HepG2 (cell line): Measurements from ENCODE around the gene CCDC86. TPM values are rescaled to one million over a fixed set of nuclear protein-coding genes. Genes with fewer than 3 reads are reported as not detected.

Experiments used
- DPF2 ChIP-seq: sonication (generic); formaldehyde crosslinking; IDR thresholded peaks from 2 replicates; pipeline ENCODE4 v1.4.0; 2020; ENCODE audit warnings: mild to moderate bottlenecking, low read depth, missing genetic modification reagents, borderline replicate concordance
- MED1 ChIP-seq: sonication (generic); formaldehyde crosslinking; IDR thresholded peaks from 2 replicates; pipeline ENCODE4 v1.4.0; 2020; ENCODE audit warnings: missing genetic modification reagents
- MEIS2 ChIP-seq: sonication (generic); formaldehyde crosslinking; IDR thresholded peaks from 2 replicates; pipeline ENCODE4 v1.9.0; 2021; ENCODE audit warnings: mild to moderate bottlenecking, missing genetic modification reagents
- ONECUT2 ChIP-seq: sonication (generic); formaldehyde crosslinking; IDR thresholded peaks from 2 replicates; pipeline ENCODE4 v1.4.0; 2020; ENCODE audit warnings: missing genetic modification reagents
- RFXAP ChIP-seq: sonication (generic); formaldehyde crosslinking; IDR thresholded peaks from 2 replicates; pipeline ENCODE4 v1.4.0; 2020; ENCODE audit warnings: missing genetic modification reagents, borderline replicate concordance
- SPEN ChIP-seq: sonication (generic); formaldehyde crosslinking; IDR thresholded peaks from 2 replicates; pipeline ENCODE4 v1.5.1; 2020; ENCODE audit warnings: low read depth, mild to moderate bottlenecking, missing genetic modification reagents
- TRIM24 ChIP-seq: sonication (generic); formaldehyde crosslinking; IDR thresholded peaks from 2 replicates; pipeline ENCODE4 v1.8.0; 2022; ENCODE audit warnings: mild to moderate bottlenecking, missing genetic modification reagents
- ZMYM2 ChIP-seq: sonication (generic); formaldehyde crosslinking; IDR thresholded peaks from 2 replicates; pipeline ENCODE4 v1.8.0; 2022; ENCODE audit warnings: mild to moderate bottlenecking, missing genetic modification reagents
- ZNF10 ChIP-seq: sonication (generic); formaldehyde crosslinking; IDR thresholded peaks from 2 replicates; pipeline ENCODE4 v1.4.0; 2020; ENCODE audit warnings: mild to moderate bottlenecking, low read depth, missing genetic modification reagents, borderline replicate concordance
- polyA plus RNA-seq, 8 experiments: library from polyadenylated mRNA; depleted of rRNA in 3 of 8; stranded (reverse) in 7 of 8; unstranded in 1 of 8; fragments of >200 nt; fragmentation: Illumina TruSeq in 4 of 8; extraction: Trizol in 4 of 8; gene quantifications; 2 replicates each; pipeline versions ENCODE4 v1.2.1 to v1.2.3, GENCODE V29; 2011 to 2016; ENCODE audit warnings: low read depth in 4 of 8, missing spikeins in 1 of 8, mixed read lengths in 1 of 8; ENCODE audit not compliant: insufficient read depth in 1 of 8
- total RNA-seq, 5 experiments: library from RNA; depleted of rRNA; stranded (reverse); fragments of >200 nt; fragmentation: Illumina TruSeq; extraction: Trizol; gene quantifications; 2 replicates each; pipeline ENCODE4 v1.2.3, GENCODE V29; 2016; ENCODE audit warnings: low read depth in 1 of 5
- TF ChIP-seq, protein P1 (sequence below): sonication (generic); formaldehyde crosslinking; IDR thresholded peaks from 2 replicates; pipeline ENCODE4 v1.4.0; 2020; ENCODE audit warnings: missing genetic modification reagents, borderline replicate concordance
- TF ChIP-seq, protein P2 (sequence below): IDR thresholded peaks from 2 replicates; pipeline ENCODE4 v1.6.1; 2016
- TF ChIP-seq, protein P3 (sequence below): sonication (generic); formaldehyde crosslinking; IDR thresholded peaks from 2 replicates; pipeline ENCODE4 v1.4.0; 2020; ENCODE audit warnings: missing genetic modification reagents
- TF ChIP-seq, protein P4 (sequence below): sonication (generic); formaldehyde crosslinking; IDR thresholded peaks from 2 replicates; pipeline ENCODE4 v1.5.0; 2020; ENCODE audit warnings: mild to moderate bottlenecking, missing genetic modification reagents
- TF ChIP-seq, protein P5 (sequence below): sonication (generic); formaldehyde crosslinking; IDR thresholded peaks from 2 replicates; pipeline ENCODE4 v1.8.1; 2023; ENCODE audit warnings: mild to moderate bottlenecking, inconsistent platforms, moderate library complexity, missing genetic modification reagents, borderline replicate concordance

Gene CCDC86
- total and polyA plus RNA-seq, 2 of the 13 experiments (the other 11 are each of a cell fraction or from before 2014, with no cell fraction given) = 33.8 to 37.6 TPM

DNA sequence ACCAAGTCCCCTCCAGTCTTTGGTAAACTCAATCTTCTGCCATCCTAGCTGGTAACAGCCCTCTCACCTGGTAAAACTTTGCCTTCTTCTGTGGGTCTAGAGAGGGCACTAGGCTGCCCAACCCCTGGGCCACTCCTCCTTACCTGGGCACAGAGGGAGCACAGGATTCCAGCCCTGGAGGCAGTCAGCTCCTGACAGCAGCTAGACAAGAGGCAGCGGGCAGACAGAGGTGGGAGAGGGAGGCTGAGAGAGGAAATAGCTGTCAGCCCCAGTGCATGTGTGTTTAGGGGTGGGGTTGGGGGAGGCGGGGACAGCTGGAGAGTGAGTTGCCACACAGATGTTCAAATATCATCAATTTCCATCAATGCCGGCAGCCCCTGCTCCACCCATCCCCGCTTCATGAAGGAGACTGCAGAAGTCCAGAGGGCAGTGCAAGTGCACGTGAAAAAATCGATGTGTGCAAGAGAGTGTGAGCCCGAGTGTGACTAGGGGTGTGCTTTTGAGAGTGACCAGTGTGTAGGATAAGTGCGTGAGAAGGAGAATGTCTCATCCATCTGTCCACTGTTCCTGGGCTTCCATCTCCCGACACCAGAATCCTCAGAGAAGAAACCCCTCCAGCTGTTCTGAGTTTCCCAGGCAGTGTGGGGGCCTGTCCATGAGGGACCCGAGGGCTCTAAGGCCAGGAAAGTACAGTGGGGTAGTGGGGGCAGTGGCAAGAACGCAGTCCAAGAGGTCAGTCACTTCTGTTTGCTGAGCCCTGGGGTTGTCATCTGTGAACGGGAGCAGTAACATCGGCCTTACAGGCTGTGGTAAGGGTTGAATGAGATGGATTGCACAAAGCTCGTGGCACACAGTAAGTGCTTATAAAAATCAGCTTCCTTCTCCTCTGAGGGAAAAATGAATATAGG is 14.1 kb downstream of the CCDC86 start, which contains the start of gene PTGDR2 (continued):
- TF ChIP-seq SPEN (CRISPR knock-in tag) (0 out of 2 replicates have a peak, but pooled peaks have one; percentile 18), ONECUT2 (CRISPR knock-in tag) (peak; percentile 94), DPF2 (peak; percentile 0; the same call in 1 of the 2 replicates), TRIM24 (CRISPR knock-in tag) (peak; percentile 58; the same call in 1 of the 2 replicates), MED1 (CRISPR knock-in tag) (peak; percentile 19; the same call in 1 of the 2 replicates), RFXAP (CRISPR knock-in tag) (peak; percentile 55; the same call in 1 of the 2 replicates), ZMYM2 (CRISPR knock-in tag) (0 out of 2 replicates have a peak, but pooled peaks have one; percentile 60), ZNF10 (CRISPR knock-in tag) (no peak), MEIS2 (CRISPR knock-in tag) (peak; percentile 46; the same call in 1 of the 2 replicates)
- TF ChIP-seq, protein P1, sequence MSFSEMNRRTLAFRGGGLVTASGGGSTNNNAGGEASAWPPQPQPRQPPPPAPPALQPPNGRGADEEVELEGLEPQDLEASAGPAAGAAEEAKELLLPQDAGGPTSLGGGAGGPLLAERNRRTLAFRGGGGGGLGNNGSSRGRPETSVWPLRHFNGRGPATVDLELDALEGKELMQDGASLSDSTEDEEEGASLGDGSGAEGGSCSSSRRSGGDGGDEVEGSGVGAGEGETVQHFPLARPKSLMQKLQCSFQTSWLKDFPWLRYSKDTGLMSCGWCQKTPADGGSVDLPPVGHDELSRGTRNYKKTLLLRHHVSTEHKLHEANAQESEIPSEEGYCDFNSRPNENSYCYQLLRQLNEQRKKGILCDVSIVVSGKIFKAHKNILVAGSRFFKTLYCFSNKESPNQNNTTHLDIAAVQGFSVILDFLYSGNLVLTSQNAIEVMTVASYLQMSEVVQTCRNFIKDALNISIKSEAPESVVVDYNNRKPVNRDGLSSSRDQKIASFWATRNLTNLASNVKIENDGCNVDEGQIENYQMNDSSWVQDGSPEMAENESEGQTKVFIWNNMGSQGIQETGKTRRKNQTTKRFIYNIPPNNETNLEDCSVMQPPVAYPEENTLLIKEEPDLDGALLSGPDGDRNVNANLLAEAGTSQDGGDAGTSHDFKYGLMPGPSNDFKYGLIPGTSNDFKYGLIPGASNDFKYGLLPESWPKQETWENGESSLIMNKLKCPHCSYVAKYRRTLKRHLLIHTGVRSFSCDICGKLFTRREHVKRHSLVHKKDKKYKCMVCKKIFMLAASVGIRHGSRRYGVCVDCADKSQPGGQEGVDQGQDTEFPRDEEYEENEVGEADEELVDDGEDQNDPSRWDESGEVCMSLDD (CRISPR knock-in tag) = 0 out of 2 replicates have a peak, but pooled peaks have one; percentile 53
- TF ChIP-seq, protein P2, sequence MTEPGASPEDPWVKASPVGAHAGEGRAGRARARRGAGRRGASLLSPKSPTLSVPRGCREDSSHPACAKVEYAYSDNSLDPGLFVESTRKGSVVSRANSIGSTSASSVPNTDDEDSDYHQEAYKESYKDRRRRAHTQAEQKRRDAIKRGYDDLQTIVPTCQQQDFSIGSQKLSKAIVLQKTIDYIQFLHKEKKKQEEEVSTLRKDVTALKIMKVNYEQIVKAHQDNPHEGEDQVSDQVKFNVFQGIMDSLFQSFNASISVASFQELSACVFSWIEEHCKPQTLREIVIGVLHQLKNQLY = peak; percentile 61
- TF ChIP-seq, protein P3, sequence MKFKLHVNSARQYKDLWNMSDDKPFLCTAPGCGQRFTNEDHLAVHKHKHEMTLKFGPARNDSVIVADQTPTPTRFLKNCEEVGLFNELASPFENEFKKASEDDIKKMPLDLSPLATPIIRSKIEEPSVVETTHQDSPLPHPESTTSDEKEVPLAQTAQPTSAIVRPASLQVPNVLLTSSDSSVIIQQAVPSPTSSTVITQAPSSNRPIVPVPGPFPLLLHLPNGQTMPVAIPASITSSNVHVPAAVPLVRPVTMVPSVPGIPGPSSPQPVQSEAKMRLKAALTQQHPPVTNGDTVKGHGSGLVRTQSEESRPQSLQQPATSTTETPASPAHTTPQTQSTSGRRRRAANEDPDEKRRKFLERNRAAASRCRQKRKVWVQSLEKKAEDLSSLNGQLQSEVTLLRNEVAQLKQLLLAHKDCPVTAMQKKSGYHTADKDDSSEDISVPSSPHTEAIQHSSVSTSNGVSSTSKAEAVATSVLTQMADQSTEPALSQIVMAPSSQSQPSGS (CRISPR knock-in tag) = 0 out of 2 replicates have a peak, but pooled peaks have one; percentile 23
- TF ChIP-seq, protein P4, sequence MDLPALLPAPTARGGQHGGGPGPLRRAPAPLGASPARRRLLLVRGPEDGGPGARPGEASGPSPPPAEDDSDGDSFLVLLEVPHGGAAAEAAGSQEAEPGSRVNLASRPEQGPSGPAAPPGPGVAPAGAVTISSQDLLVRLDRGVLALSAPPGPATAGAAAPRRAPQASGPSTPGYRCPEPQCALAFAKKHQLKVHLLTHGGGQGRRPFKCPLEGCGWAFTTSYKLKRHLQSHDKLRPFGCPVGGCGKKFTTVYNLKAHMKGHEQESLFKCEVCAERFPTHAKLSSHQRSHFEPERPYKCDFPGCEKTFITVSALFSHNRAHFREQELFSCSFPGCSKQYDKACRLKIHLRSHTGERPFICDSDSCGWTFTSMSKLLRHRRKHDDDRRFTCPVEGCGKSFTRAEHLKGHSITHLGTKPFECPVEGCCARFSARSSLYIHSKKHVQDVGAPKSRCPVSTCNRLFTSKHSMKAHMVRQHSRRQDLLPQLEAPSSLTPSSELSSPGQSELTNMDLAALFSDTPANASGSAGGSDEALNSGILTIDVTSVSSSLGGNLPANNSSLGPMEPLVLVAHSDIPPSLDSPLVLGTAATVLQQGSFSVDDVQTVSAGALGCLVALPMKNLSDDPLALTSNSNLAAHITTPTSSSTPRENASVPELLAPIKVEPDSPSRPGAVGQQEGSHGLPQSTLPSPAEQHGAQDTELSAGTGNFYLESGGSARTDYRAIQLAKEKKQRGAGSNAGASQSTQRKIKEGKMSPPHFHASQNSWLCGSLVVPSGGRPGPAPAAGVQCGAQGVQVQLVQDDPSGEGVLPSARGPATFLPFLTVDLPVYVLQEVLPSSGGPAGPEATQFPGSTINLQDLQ (CRISPR knock-in tag) = no peak
- TF ChIP-seq, protein P5, sequence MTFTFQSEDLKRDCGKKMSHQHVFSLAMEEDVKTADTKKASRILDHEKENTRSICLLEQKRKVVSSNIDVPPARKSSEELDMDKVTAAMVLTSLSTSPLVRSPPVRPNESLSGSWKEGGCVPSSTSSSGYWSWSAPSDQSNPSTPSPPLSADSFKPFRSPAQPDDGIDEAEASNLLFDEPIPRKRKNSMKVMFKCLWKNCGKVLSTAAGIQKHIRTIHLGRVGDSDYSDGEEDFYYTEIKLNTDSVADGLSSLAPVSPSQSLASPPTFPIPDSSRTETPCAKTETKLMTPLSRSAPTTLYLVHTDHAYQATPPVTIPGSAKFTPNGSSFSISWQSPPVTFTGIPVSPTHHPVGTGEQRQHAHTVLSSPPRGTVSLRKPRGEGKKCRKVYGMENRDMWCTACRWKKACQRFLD (CRISPR knock-in tag) = no peak
